B cell (primary cell): ENCODE measurements around the gene SEMA4C.

Experiments
- CTCF ChIP-seq: fragments of 200-600 bp; IDR thresholded peaks from one replicate; pipeline ENCODE4 v1.8.0; 2022; ENCODE audit warnings: antibody characterized with exemption, mild to moderate bottlenecking
- EZH2 ChIP-seq: IDR thresholded peaks from 2 replicates; pipeline ENCODE4 v1.6.1; 2012; ENCODE audit warnings: borderline replicate concordance, low read depth, mild to moderate bottlenecking, moderate library complexity, low read length; ENCODE audit not compliant: insufficient read depth, poor library complexity, severe bottlenecking

GRCh38 chr2:96832408-96832753 lies 37.5 kb downstream of the SEMA4C start:
- no peak for TF ChIP-seq CTCF
- no peak for TF ChIP-seq EZH2
